Testis (tissue), 2 donors: ENCODE measurements around the gene ARFRP1.

ENCODE experiments used
- CTCF ChIP-seq, 3 experiments: fragments of 450-650 bp in 2 of 3; fragments of 200-600 bp in 1 of 3; sonication (generic) in 1 of 3; IDR thresholded peaks; one replicate each; pipeline ENCODE4 v1.5.1; 2016 to 2019; ENCODE audit warnings: antibody characterized with exemption in 3 of 3, mild to moderate bottlenecking in 2 of 3, moderate library complexity in 1 of 3
- POLR2A ChIP-seq: fragments of 450-650 bp; IDR thresholded peaks from one replicate; pipeline ENCODE4 v1.6.1; 2017; ENCODE audit warnings: antibody characterized with exemption, mild to moderate bottlenecking, moderate library complexity

GRCh38 chr20:63690898-63691710 is 16.7 kb downstream of the ARFRP1 start:
- TF ChIP-seq POLR2A (no peak), CTCF (IDR thresholded peaks at IDR 0.05) (no peak)
